GM21367 (cell line): ENCODE results near the gene RHD.
"Not testable (repeated sequence)": the region's sequence is repeated elsewhere in the genome, so short reads cannot be mapped to it uniquely, and the experiment has no call there.

Experiments
- ATAC-seq: cut with Tn5 transposase; IDR thresholded peaks from one replicate; pipeline ENCODE4 v1.9.1; 2021; ENCODE audit not compliant: unreplicated experiment

Gene RHD

GRCh38 chr1:25256578-25256965 is 15.7 kb upstream of the RHD start:
- ATAC-seq, result no peak

GRCh38 chr1:25257196-25257595 is 15.1 kb upstream of the RHD start:
- no peak for ATAC-seq

- not testable (repeated sequence) for ATAC-seq
Measured at GRCh38 chr1:25259813-25260212, 12.5 kb upstream of the RHD start.

GRCh38 chr1:25260336-25260735 is 12.0 kb upstream of the RHD start:
- ATAC-seq, result not testable (repeated sequence)

GRCh38 chr1:25266554-25267287 is 5.6 kb upstream of the RHD start:
- ATAC-seq, result peak; percentile 24

- peak; percentile 52 for ATAC-seq
Measured at GRCh38 chr1:25267288-25268142, 4.8 kb upstream of the RHD start.

- ATAC-seq, result not testable (repeated sequence)
Measured at GRCh38 chr1:25268143-25268760, 4.1 kb upstream of the RHD start.

- ATAC-seq, result not testable (repeated sequence)
Measured at GRCh38 chr1:25275648-25276047, 3.3 kb downstream of the RHD start.

GRCh38 chr1:25277295-25277694 is 5.0 kb downstream of the RHD start:
- ATAC-seq, result not testable (repeated sequence)

GRCh38 chr1:25278358-25278757 is 6.0 kb downstream of the RHD start:
- ATAC-seq, result not testable (repeated sequence)

GRCh38 chr1:25278790-25279189 is 6.5 kb downstream of the RHD start:
- not testable (repeated sequence) for ATAC-seq

GRCh38 chr1:25279693-25280111 is 7.4 kb downstream of the RHD start:
- ATAC-seq, result not testable (repeated sequence)

GRCh38 chr1:25285862-25286261 is 13.6 kb downstream of the RHD start:
- ATAC-seq, result not testable (repeated sequence)

GRCh38 chr1:25287164-25287563 is 14.9 kb downstream of the RHD start:
- not testable (repeated sequence) for ATAC-seq

- not testable (repeated sequence) for ATAC-seq
Measured at GRCh38 chr1:25288573-25289101, 16.3 kb downstream of the RHD start.

GRCh38 chr1:25290043-25290442 is 17.7 kb downstream of the RHD start:
- not testable (repeated sequence) for ATAC-seq

GRCh38 chr1:25293426-25293825 is 21.1 kb downstream of the RHD start:
- not testable (repeated sequence) for ATAC-seq

GRCh38 chr1:25294889-25295826 is 22.8 kb downstream of the RHD start:
- not testable (repeated sequence) for ATAC-seq

GRCh38 chr1:25296501-25296900 is 24.2 kb downstream of the RHD start:
- ATAC-seq, result not testable (repeated sequence)

GRCh38 chr1:25300729-25301128 is 28.4 kb downstream of the RHD start:
- not testable (repeated sequence) for ATAC-seq
